ENCODE measurements around the gene RNASE13.
A peak's percentile ranks its signal among the peaks of the same experiment; 100 is the strongest.
"Not testable (repeated sequence)": the region's sequence is repeated elsewhere in the genome, so short reads cannot be mapped to it uniquely, and the experiment has no call there.

RNASE13 gene

GRCh38 chr14:21017528-21018245, 16.9 kb downstream of the RNASE13 start:
- DNase-seq (ENCODE audit: extremely low read depth, low read depth) = no peak
- TF ChIP-seq, protein P1, sequence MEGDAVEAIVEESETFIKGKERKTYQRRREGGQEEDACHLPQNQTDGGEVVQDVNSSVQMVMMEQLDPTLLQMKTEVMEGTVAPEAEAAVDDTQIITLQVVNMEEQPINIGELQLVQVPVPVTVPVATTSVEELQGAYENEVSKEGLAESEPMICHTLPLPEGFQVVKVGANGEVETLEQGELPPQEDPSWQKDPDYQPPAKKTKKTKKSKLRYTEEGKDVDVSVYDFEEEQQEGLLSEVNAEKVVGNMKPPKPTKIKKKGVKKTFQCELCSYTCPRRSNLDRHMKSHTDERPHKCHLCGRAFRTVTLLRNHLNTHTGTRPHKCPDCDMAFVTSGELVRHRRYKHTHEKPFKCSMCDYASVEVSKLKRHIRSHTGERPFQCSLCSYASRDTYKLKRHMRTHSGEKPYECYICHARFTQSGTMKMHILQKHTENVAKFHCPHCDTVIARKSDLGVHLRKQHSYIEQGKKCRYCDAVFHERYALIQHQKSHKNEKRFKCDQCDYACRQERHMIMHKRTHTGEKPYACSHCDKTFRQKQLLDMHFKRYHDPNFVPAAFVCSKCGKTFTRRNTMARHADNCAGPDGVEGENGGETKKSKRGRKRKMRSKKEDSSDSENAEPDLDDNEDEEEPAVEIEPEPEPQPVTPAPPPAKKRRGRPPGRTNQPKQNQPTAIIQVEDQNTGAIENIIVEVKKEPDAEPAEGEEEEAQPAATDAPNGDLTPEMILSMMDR (IDR thresholded peaks at IDR 0.05; ENCODE audit: low read depth, low read length) = no peak

DNA sequence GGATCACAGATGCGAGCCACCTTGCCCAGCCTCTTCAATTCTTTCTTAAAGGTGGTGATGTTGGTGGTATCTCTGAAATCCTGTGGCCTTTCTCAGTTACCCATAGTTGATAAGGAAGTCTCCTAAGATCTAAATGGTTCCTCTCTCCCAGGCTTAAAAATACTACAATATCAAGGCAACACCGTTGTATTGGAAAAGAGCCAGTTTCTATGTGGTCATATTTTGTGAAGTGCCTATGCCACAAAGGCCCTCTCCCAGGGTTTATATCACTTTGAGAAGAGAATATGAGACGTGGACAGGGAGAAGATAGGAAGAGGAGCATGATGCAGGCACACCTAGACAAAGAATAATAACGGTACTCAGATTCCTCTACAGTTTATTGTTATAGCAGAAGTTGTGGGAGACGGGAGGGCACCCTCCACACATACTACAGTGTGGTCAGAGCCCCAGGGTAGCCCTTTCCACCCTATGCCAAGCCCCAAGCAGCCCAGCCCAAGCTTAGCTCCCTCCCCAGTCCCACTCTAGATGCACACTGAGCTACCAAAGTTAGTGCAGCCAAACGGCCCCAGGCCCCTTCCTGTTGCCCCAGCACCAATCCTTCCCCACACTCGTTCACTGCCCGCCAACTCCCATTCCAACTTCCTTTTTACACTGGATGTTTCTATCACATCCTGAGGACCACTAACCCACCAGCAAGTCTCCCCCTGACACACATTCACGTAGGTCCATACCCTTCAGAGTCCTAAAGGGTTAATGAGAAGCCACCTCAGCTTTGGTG, 18.0 kb downstream of the RNASE13 start:
- TF ChIP-seq, protein P1 (IDR thresholded peaks at IDR 0.05; ENCODE audit: low read depth, low read length) = no peak
- DNase-seq (ENCODE audit: extremely low read depth, low read depth) = no peak

GRCh38 chr14:21015312-21015711, 19.3 kb downstream of the RNASE13 start:
- no peak for DNase-seq (ENCODE audit: extremely low read depth, low read depth)

DNA sequence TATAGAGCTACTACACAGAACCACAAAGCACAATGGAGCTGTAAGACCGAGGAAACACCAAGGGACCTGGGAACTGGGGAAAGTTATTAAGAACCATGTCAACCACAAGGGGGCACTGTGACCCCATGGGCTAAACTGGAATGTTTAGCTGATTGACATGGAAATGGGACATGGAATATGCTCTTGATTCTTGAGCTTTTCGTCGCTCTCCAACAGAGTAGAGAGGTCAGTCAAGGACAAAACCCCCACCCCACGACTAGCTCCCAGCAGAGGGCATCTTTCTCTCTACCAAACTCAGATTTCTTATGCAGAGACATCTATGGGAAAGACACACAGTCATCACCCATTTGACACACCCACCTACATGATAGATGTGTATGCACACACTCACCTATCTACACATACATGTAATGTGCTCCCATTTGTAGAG, 19.8 kb downstream of the RNASE13 start:
- TF ChIP-seq, protein P1 (IDR thresholded peaks at IDR 0.05; ENCODE audit: low read depth, low read length) = peak; percentile 88
- peak; percentile 66 for DNase-seq (ENCODE audit: extremely low read depth, low read depth)

More at GRCh38 chr14:21015312-21015711, 19.3 kb downstream of the RNASE13 start:
- TF ChIP-seq, protein P1 (IDR thresholded peaks at IDR 0.05; ENCODE audit: low read depth, low read length) = no peak

GRCh38 chr14:21011136-21011535, 23.5 kb downstream of the RNASE13 start:
- TF ChIP-seq, protein P1 (IDR thresholded peaks at IDR 0.05; ENCODE audit: low read depth, low read length) = no peak
- no peak for DNase-seq (ENCODE audit: extremely low read depth, low read depth)

- not testable (repeated sequence) for DNase-seq (ENCODE audit: extremely low read depth, low read depth)
Measured at GRCh38 chr14:21009721-21010120, 24.9 kb downstream of the RNASE13 start.

DNA sequence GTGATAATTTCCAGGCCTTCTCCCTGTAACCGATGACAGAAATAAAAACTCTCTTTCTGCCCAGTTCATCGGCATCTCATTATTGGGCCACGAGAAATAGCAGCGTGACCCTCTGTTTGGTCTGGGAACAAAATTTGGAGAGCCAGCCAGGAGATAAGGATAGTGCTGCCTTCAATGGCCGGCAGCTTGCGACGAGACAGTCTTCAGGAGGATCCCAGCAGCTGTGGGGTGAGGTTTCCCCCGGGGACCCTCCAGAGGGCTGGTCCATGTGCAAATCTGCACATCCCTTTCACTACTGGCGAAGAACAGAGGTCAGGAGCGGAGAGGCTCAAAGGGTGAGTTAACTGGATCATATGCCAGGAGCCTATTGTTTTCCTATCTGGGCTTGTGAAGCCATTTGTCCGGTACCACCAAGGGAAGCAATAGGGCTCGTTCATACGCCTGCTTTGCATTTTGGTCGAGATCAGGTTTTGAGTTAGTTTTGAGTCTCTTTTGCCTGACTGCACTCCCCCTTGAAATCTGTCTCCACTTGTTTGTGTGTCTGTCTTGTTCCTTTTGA, 30.7 kb downstream of the RNASE13 start:
- no peak for DNase-seq (ENCODE audit: extremely low read depth, low read depth)
- TF ChIP-seq, protein P1 (IDR thresholded peaks at IDR 0.05; ENCODE audit: low read depth, low read length) = no peak
